Breast epithelium (tissue), 3 donors: ENCODE measurements around the gene GPR55.

Experiments
- POLR2A ChIP-seq: fragments of 450-650 bp; IDR thresholded peaks from one replicate; pipeline ENCODE4 v1.6.1; 2016; ENCODE audit warnings: antibody characterized with exemption, mild to moderate bottlenecking, moderate library complexity
- TF ChIP-seq, protein P1 (sequence below), 3 donors: fragments of 450-650 bp; IDR thresholded peaks; one replicate each; pipeline ENCODE4 v1.5.1; 2016 to 2017; ENCODE audit warnings: antibody characterized with exemption in 3 of 3, mild to moderate bottlenecking in 3 of 3, moderate library complexity in 3 of 3

DNA sequence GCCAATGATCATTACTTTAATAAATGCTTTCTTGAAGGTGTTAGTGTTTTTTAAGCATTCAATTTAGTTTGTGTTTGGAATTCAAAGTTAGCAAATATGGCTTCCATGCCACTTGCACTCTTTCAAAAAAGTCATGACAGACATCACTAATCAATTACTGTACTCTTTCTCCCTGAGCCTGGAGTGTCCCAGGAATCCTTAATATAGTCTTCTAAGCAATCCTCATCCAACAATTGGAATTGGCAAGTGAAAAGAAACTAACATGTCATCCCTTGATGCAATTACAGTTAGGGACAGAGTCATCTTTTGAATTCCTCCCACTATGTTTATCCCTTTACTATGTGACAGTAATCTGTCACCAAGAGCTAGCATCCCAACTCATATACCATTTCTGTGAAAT is 29.7 kb upstream of the GPR55 start:
- no peak for TF ChIP-seq POLR2A
- TF ChIP-seq, protein P1, sequence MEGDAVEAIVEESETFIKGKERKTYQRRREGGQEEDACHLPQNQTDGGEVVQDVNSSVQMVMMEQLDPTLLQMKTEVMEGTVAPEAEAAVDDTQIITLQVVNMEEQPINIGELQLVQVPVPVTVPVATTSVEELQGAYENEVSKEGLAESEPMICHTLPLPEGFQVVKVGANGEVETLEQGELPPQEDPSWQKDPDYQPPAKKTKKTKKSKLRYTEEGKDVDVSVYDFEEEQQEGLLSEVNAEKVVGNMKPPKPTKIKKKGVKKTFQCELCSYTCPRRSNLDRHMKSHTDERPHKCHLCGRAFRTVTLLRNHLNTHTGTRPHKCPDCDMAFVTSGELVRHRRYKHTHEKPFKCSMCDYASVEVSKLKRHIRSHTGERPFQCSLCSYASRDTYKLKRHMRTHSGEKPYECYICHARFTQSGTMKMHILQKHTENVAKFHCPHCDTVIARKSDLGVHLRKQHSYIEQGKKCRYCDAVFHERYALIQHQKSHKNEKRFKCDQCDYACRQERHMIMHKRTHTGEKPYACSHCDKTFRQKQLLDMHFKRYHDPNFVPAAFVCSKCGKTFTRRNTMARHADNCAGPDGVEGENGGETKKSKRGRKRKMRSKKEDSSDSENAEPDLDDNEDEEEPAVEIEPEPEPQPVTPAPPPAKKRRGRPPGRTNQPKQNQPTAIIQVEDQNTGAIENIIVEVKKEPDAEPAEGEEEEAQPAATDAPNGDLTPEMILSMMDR (IDR thresholded peaks at IDR 0.05): no peak
